ENCODE data around the gene HPX.

GRCh38 chr11:6400431-6401345 is 40.1 kb downstream of the HPX start:
- no peak for TF ChIP-seq CTCF (IDR thresholded peaks at IDR 0.05)
- no peak for TF ChIP-seq POLR2A (IDR thresholded peaks at IDR 0.05)
